ENCODE results near the gene NADK2. TPM values are rescaled to one million over a fixed set of nuclear protein-coding genes. Genes with fewer than 3 reads are reported as not detected.
A peak's percentile ranks its signal among the peaks of the same experiment; 100 is the strongest.

Gene NADK2
- total RNA-seq, 2 donors from 2014 or later = 13.6 to 20.9 TPM

DNA sequence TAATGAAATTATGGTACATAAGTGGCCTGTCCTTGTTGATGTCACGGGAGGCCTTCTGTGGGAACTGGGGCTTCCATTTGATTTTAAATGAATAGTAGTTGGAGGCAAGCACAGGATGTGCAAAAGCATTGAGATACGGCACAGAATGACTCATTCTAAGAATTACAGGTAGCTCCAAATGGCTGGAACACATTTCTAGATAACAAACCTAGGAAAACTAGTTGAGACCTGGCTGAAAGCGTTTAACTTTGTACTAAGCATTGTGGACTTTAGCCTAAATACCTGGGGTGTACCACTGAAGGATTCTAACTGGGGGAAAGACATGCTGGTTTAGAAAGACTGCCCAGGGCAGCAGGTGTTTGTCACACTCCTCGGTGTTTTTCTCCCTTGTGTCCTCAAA, 80.4 kb downstream of the NADK2 start:
- H3K27ac Mint-ChIP-seq = no peak overlapping the region
- H3K36me3 Mint-ChIP-seq (ENCODE audit: insufficient read depth in 2 of 2) = peaks cover 7 to 29% of the 10 kb centered on the region in 2 donors
- ATAC-seq (replicated peaks in 1 of 2) (no peak), DNase-seq (no peak)
- H3K9me3 Mint-ChIP-seq = no peaks in the 10 kb centered on the region
- no peaks in the 10 kb centered on the region for H3K27me3 Mint-ChIP-seq (ENCODE audit: low read depth)
- peaks cover 24% of the 10 kb centered on the region for H3K4me1 Mint-ChIP-seq (ENCODE audit: low read depth)
- H3K4me3 Mint-ChIP-seq = no peak overlapping the region

DNA sequence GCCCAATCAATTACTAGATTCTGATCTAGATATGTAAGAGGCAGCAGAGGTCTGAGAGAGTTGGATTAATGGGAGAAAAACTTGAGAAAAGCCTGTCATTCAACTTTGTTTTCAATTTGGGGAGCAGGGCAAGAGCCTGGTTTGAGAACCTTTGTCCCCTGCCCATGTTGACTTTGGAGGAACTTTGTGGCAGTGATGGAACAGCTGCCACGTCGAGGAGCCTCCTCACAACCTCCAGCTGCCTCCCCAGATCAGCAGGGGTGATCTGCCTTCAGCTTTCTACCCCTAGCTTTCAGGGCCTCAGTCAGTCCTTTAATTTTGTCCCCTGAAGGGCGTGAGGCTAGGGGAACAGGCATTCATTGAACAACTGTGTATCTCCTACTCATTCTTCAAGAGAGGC, 81.1 kb downstream of the NADK2 start:
- ATAC-seq (replicated peaks in 1 of 2) (no peak), DNase-seq (no peak)
- H3K27me3 Mint-ChIP-seq (ENCODE audit: low read depth) = no peaks in the 10 kb centered on the region
- no peak overlapping the region for H3K4me3 Mint-ChIP-seq
- H3K36me3 Mint-ChIP-seq (ENCODE audit: insufficient read depth in 2 of 2) = peaks cover 7 to 32% of the 10 kb centered on the region in 2 donors
- peak overlapping the region; percentile 29 for H3K27ac Mint-ChIP-seq
- no peaks in the 10 kb centered on the region for H3K9me3 Mint-ChIP-seq
- H3K4me1 Mint-ChIP-seq (ENCODE audit: low read depth) = peaks cover 31% of the 10 kb centered on the region

DNA sequence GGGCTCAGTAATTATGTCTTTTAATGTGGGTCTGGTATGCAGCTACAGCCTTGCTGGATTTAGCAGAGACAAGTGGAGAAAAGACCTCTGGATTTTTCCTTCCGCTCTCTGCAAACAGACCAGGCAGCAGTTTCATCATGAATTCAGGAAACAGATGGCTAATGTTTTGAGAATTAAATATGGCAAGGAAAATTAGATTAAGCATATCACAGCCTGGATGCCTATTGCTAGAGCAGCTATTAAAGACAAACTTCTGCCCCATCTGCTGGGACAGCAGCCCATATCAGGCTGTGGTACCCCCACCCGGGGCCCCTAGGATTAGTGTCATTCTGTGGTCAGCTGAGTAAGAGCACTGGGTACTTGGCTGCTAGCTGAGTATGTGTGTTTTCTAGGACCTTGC, 83.6 kb downstream of the NADK2 start:
- Mint-ChIP-seq H3K4me3 (no peak overlapping the region), H3K27me3 (ENCODE audit: low read depth) (no peaks in the 10 kb centered on the region), H3K36me3 (ENCODE audit: insufficient read depth in 2 of 2) (peaks cover 7 to 41% of the 10 kb centered on the region in 2 donors), H3K27ac (no peak overlapping the region), H3K4me1 (ENCODE audit: low read depth) (peaks cover 44% of the 10 kb centered on the region), H3K9me3 (no peaks in the 10 kb centered on the region)
- ATAC-seq (replicated peaks in 1 of 2) (no peak), DNase-seq (no peak)

DNA sequence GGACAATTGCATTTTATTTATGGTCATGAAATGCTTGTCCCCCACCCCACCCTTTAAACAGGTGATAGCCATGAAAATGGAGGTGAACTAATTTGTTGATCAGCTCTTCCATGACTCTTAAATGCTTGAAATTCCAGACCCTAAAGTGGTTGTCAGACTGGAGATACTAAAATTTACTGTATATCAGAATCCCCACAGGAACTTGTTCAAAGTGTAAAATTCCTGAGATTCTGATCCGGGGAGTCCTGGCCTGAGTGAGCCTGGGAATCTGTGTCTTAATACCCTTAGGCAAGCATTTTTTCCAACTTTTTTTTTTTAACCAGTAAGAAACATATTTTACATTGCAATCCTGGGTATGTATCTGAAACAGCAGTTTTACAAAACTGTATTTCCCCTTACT, 85.1 kb downstream of the NADK2 start:
- DNase-seq (no peak), ATAC-seq (replicated peaks in 1 of 2) (no peak)
- no peaks in the 10 kb centered on the region for H3K9me3 Mint-ChIP-seq
- H3K4me3 Mint-ChIP-seq = no peak overlapping the region
- no peak overlapping the region for H3K27ac Mint-ChIP-seq
- no peaks in the 10 kb centered on the region for H3K27me3 Mint-ChIP-seq (ENCODE audit: low read depth)
- peaks cover 6 to 40% of the 10 kb centered on the region in 2 donors for H3K36me3 Mint-ChIP-seq (ENCODE audit: insufficient read depth in 2 of 2)
- H3K4me1 Mint-ChIP-seq (ENCODE audit: low read depth) = peaks cover 47% of the 10 kb centered on the region

DNA sequence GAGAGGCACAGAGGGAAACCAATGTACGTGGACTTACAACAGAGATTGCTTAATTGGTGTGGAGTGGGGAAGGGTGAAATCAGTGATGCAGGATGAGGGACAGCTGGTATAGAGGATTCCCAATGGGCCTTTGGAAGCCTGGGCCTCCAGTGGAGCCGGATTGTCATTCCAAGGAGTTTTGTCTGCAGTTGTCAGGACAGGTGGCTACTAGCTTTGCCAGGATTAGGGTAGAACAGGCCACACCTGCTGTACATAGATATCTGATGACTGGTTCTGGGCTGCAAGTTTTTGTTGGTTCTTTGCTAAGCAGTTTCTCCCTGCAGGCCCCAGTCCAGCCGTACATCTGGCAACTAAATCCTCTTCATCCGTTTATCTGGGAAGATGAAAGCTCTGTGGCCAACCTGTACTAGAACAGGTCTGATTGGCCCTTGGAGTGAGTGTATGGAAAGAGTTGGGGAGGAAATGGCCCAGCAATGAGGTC, 85.6 kb downstream of the NADK2 start:
- peaks cover 8 to 41% of the 10 kb centered on the region in 2 donors for H3K36me3 Mint-ChIP-seq (ENCODE audit: insufficient read depth in 2 of 2)
- ATAC-seq (replicated peaks in 1 of 2) (no peak), DNase-seq (no peak)
- no peaks in the 10 kb centered on the region for H3K27me3 Mint-ChIP-seq (ENCODE audit: low read depth)
- H3K27ac Mint-ChIP-seq = no peak overlapping the region
- no peak overlapping the region for H3K4me3 Mint-ChIP-seq
- H3K9me3 Mint-ChIP-seq = no peaks in the 10 kb centered on the region
- peaks cover 47% of the 10 kb centered on the region for H3K4me1 Mint-ChIP-seq (ENCODE audit: low read depth)

DNA sequence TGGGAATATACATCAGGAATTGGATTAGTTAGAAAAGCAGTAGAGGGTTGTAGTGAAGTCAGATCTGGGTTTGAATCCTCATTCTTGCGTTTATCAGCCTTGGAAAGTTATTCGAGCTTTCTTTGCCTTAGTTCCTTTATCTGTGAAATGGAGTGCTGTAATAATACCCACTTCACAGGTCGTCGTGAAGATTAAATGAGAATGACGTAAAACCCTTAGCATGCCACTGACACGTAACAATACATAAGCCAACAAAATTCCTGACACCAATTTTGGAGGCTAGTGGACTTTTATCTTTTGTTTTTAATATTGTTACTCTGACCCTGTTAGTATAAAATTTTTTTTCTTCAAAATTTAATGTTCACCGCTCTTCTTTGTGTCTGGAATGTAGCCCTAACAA, 86.4 kb downstream of the NADK2 start:
- ATAC-seq (replicated peaks in 1 of 2) (no peak), DNase-seq (no peak)
- peaks cover 55% of the 10 kb centered on the region for H3K4me1 Mint-ChIP-seq (ENCODE audit: low read depth)
- H3K27me3 Mint-ChIP-seq (ENCODE audit: low read depth) = no peaks in the 10 kb centered on the region
- H3K27ac Mint-ChIP-seq = no peak overlapping the region
- peaks cover 8 to 42% of the 10 kb centered on the region in 2 donors for H3K36me3 Mint-ChIP-seq (ENCODE audit: insufficient read depth in 2 of 2)
- no peaks in the 10 kb centered on the region for H3K9me3 Mint-ChIP-seq
- H3K4me3 Mint-ChIP-seq = no peak overlapping the region

DNA sequence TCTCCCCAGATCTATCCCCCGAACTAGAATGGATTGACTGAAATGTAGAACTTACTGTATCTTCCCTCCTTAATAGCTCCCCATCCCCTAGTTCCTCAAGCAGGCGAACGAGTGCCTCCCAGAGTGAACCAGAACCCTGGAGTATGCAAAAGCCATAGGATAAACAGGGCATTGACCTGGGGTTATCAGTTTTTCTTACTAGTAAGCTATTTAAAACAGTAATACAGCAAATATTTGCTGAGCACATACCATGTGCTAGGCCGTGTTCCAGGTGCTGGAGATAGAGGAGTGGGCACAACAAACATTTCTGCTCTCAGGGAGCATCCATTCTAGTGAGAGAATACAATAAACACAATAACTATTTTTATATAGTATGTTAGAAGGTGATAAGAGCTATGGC, 88.0 kb downstream of the NADK2 start:
- DNase-seq (no peak), ATAC-seq (replicated peaks in 1 of 2) (no peak)
- H3K9me3 Mint-ChIP-seq = no peaks in the 10 kb centered on the region
- H3K36me3 Mint-ChIP-seq (ENCODE audit: insufficient read depth in 2 of 2) = peaks cover 8 to 37% of the 10 kb centered on the region in 2 donors
- H3K4me3 Mint-ChIP-seq = peak overlapping the region; percentile 65 to 91
- peaks cover 59% of the 10 kb centered on the region for H3K4me1 Mint-ChIP-seq (ENCODE audit: low read depth)
- H3K27ac Mint-ChIP-seq = no peak overlapping the region
- H3K27me3 Mint-ChIP-seq (ENCODE audit: low read depth) = no peaks in the 10 kb centered on the region

DNA sequence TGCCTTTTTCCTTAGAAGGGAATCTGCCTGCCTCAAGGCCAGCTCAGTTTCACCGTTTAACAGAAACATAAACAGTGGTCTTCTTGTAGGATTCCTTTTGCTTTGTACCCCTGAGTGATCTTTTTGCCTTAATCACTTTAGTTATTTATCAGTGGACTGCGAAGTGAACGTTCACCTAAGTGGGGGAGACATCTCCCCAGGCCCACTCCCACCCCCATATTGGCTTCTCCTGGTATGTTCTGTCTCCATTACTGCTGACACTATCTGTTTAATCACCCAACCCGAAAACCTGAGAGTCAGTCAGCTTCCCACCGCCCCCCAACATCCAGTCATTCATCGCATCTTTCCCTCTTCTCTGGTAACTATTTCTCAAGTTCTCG, 88.4 kb downstream of the NADK2 start:
- Mint-ChIP-seq H3K4me3 (peak overlapping the region; percentile 65 to 91), H3K27ac (no peak overlapping the region), H3K9me3 (no peaks in the 10 kb centered on the region), H3K27me3 (ENCODE audit: low read depth) (no peaks in the 10 kb centered on the region), H3K36me3 (ENCODE audit: insufficient read depth in 2 of 2) (peaks cover 8 to 37% of the 10 kb centered on the region in 2 donors), H3K4me1 (ENCODE audit: low read depth) (peaks cover 63% of the 10 kb centered on the region)
- ATAC-seq (replicated peaks in 1 of 2) (no peak), DNase-seq (no peak)

DNA sequence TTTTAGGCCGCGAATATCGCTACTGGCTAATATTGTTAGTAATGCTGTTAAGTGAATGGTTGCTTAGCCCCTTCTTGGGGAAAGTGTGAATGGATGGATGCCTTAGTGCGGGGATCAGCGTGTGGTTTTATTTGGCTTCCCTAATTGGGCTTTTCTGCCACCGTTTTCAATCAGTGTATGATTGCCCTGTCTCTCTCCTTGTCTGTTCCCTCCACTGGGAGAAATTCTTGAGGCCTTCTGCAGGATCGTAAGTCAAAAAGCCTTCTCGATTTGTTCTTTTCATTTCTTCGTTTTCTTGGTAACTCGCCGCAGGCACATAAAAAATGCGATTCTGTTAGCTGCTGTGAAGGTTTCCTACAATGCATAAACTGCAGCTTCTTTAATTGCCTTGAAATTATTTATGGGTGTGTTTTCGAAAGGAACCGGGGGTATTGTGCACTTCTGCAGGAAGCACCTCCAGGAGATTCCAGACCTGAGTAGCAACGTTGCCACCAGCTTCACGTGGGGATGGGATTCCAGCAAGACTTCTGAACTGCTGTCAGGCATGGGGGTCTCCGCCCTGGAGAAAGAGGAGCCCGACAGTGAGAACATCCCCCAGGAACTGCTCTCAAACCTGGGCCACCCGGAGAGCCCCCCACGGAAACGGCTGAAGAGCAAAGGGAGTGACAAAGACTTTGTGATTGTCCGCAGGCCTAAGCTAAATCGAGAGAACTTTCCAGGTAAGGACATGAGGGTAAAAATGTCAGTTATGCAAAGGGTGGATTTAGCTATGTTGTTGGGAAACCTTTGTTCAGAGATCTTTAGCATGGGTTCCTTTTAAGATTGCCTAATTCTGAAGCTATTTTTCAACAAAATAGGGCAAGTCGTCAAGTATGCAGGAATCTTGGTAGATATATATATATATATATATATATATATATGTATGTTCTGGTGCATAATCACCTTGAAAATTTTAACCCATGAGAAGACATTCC, 89.1 kb downstream of the NADK2 start:
- ATAC-seq (replicated peaks in 1 of 2) (no peak), DNase-seq (no peak)
- Mint-ChIP-seq H3K4me3 (peak overlapping the region; percentile 91 to 98), H3K36me3 (ENCODE audit: insufficient read depth in 2 of 2) (peaks cover 8 to 35% of the 10 kb centered on the region in 2 donors), H3K27me3 (ENCODE audit: low read depth) (no peaks in the 10 kb centered on the region), H3K4me1 (ENCODE audit: low read depth) (peaks cover 63% of the 10 kb centered on the region), H3K9me3 (no peaks in the 10 kb centered on the region), H3K27ac (peak overlapping the region; percentile 97)

DNA sequence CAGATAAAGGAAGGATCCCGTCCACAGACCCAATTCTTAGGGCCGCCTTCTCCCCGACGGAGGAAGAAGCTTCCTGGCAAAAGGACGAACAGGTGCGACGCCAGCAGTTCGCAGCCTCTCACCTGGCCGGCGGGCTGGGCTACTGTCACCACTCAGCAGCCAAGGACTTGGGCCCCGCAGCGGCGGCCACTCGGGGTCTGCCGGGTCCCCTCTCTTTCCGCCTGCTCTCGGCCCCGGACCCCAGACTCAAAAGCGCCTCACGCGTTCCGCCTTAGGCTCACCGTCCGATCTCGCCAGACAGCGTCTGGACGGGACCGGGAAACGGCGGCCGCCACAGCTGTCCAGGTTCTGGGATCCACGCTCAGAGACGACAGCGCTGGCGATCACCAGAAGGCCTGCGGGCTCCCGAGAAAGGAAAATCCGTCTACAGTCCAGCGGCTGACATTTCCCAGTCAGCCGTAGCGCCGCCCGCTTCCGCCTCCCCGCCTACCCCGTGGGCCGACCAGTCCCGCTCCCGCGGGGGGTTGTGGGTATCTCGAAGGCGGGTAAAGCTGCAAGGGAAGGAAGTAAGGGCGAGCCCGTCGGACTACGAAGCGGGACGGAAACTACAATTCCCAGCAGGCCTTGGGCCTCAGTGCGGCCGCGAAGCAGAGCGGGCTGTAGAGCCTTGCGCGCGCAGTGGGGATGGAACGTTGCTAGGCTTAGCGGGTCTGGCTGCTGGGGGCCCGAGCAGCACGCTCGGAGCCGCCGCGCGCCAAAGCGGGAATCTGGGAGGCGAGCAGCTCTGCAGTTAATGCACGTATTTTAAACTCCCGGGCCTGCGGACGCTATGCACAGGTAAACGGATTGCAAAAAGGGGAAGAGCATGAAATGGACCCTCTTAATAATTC, 90.0 kb downstream of the NADK2 start, which contains the start of the genes LMBRD2 and SKP2:
Gene LMBRD2 (minus strand): TSS at position 454 of the 890 bp plus-strand sequence. CDS start 8,538 bp downstream, outside the sequence.
Gene SKP2 (plus strand): TSS at position 678 of the 890 bp plus-strand sequence. CDS start 152 bp downstream, at position 830.
- H3K4me1 Mint-ChIP-seq (ENCODE audit: low read depth) = peaks cover 70% of the 10 kb centered on the region
- H3K27ac Mint-ChIP-seq = peak within 1 kb of the TSS; percentile 97
- no peaks in the 10 kb centered on the region for H3K27me3 Mint-ChIP-seq (ENCODE audit: low read depth)
- ATAC-seq (replicated peaks in 1 of 2) = peak; percentile 98
- H3K36me3 Mint-ChIP-seq (ENCODE audit: insufficient read depth in 2 of 2) = peaks cover 8 to 28% of the 10 kb centered on the region in 2 donors
- peak; percentile 98 to 99 for DNase-seq
- H3K4me3 Mint-ChIP-seq = peak within 1 kb of the TSS; percentile 91 to 98
- H3K9me3 Mint-ChIP-seq = no peaks in the 10 kb centered on the region

DNA sequence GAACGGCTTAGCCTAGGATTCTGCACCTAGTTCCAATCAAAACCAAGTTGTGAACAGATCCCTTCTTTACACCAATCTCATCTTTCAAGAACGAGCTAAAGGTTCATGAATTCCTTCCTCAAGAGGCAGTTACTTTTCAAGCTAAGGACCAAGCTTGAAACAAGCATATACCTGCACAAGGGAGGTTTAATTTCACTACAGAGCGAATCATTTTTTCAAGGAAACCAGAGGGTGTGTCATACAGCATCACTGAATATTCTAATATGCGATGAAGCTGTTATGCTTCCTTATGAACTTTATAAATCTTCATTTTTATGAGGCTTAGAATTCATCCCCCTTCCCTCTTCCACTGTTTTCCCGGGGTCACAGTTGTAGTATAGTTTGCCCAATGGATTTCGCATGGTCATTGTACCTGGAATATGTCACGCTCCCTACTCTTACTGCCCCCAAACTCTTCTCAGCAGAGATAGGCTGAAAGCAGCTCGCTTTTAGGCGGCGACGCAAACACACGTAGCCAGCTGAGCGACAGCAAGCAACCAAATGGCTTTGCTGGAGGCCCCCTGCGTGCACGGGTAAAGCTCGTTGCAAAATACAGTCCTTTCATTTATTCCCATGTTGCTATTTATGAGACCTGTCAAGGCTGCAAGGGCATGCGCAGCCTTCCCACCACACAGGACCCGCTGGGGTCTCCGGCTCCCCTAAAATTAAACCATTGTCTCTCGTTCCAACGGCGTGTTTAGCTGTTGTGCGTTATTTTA, 90.9 kb downstream of the NADK2 start:
- peaks cover 63% of the 10 kb centered on the region for H3K4me1 Mint-ChIP-seq (ENCODE audit: low read depth)
- peak overlapping the region; percentile 97 for H3K27ac Mint-ChIP-seq
- DNase-seq (peak; percentile 57 to 58), ATAC-seq (replicated peaks in 1 of 2) (peak; percentile 21 to 30)
- peak overlapping the region; percentile 91 to 98 for H3K4me3 Mint-ChIP-seq
- H3K27me3 Mint-ChIP-seq (ENCODE audit: low read depth) = no peaks in the 10 kb centered on the region
- H3K36me3 Mint-ChIP-seq (ENCODE audit: insufficient read depth in 2 of 2) = peaks cover 8 to 25% of the 10 kb centered on the region in 2 donors
- no peaks in the 10 kb centered on the region for H3K9me3 Mint-ChIP-seq

DNA sequence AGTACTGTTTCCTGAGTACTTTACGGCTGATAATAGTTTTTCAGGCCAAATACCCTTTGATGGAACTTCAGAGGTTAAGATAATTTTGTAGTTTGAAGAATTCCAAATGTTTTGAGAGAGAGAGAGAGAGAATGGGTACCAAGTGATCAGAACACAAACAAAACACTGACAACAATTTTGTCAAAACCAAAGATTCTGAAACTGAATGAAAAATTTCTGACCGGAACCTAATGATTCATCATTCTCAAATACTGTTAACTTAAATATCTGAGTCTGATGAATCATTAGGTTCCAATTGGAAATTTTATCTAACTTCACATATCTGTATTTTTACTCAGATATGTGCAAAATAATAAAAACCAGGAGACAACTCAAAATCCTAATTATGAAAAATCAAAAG, 94.0 kb downstream of the NADK2 start:
- peak overlapping the region; percentile 84 for H3K27ac Mint-ChIP-seq
- H3K4me1 Mint-ChIP-seq (ENCODE audit: low read depth) = peaks cover 49% of the 10 kb centered on the region
- no peaks in the 10 kb centered on the region for H3K9me3 Mint-ChIP-seq
- ATAC-seq (replicated peaks in 1 of 2) (no peak), DNase-seq (no peak)
- peak overlapping the region in 1 of 2 donors; percentile 84 for H3K4me3 Mint-ChIP-seq
- peaks cover 6 to 10% of the 10 kb centered on the region in 2 donors for H3K36me3 Mint-ChIP-seq (ENCODE audit: insufficient read depth in 2 of 2)
- no peaks in the 10 kb centered on the region for H3K27me3 Mint-ChIP-seq (ENCODE audit: low read depth)
